ENCODE data around the gene EGR2.

The EGR2 gene

GRCh38 chr10:62816331-62817120 lies at the start of gene EGR2:
TSS of gene EGR2 (minus strand) at chr10:62816366. CDS start at chr10:62816029, 337 bp downstream.
- peak; percentile 85 to 91 (median 90) for DNase-seq (ENCODE audit: low read depth in 3 of 3)

DNA sequence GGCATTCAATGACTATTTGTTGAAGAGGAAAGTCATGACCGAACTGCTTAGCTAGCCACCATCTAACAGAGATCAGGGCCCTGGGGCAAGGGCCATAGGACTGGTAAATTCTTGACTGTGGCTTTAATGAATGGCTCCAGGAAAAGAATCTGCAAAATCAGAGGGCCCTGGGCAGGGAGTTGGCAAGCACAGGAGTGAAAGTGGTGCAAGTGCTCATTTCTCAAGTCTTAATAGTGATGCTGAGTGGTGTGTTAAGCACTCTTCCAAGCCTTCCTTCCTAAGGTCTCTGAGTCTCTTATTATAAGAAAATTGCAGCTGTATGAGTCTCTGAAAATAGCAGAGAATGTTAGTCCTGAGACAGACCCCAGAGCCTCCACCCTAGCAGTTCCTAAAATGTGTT lies 46.3 kb upstream of the EGR2 start:
- no peak for DNase-seq (ENCODE audit: low read depth in 3 of 3)

- DNase-seq (ENCODE audit: low read depth in 3 of 3) = no peak
These were observed 45.3 kb upstream of the EGR2 start for GRCh38 chr10:62861507-62861906.

DNA sequence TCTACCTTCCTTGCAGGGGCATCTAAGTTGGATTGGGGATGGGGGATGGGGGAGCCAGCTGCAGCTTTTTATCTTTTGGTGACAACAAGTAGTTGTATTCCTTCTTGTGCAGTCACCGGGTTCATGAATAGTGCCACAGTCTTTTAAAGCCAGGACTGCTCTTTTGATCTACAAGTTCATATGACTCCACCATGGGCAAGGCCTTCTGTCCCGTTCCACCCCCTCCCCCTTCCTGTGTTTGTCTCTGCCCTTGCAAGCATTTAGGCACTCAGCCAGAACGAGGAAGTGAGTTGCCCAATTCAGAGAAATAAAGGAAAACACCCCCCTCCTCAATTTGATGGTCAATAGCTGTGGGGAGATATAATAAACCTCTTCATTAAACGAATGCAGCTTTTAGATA lies 44.8 kb upstream of the EGR2 start:
- no peak for DNase-seq (ENCODE audit: low read depth in 3 of 3)

DNA sequence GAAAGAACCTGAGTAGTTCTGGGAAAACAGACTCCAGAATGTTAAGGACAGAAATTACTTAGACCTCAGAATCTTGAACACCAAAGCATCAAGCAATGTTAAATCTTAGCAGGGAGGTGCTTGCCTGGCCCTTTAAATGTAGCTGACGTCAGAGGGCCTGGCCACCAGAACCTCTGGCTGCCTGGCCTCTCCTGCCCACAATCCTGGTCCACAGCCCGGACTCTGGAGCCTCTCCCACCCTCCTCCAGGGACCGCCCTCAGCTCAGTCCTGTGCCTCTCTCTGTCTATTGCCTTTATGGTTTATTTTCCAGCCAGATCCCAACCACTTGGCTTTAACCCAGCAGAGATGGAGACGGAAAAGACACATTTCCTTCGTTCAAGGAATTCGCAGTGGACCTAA lies 42.2 kb upstream of the EGR2 start:
- no peak for DNase-seq (ENCODE audit: low read depth in 3 of 3)

DNA sequence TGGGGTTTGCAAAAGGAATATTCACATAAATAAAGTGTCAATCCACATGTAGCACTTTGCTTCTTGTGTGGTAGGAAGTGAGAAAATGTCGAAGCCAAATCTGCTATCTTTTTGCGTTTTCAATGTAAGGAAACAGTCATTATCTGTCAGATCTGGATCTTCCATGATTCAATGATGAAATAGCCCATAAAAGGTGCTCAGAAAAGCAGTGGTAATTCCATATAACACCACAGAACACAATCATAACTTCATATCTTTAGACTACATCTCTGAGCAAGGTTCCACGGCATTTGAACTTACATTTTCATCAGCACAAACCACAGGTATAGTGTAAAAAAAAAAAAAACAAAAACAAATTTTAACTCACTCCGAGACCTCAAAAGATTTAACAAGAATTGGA lies 39.9 kb upstream of the EGR2 start:
- no peak for DNase-seq (ENCODE audit: low read depth in 3 of 3)

GRCh38 chr10:62853710-62854109 lies 37.5 kb upstream of the EGR2 start:
- DNase-seq (ENCODE audit: low read depth in 3 of 3) = no peak

DNA sequence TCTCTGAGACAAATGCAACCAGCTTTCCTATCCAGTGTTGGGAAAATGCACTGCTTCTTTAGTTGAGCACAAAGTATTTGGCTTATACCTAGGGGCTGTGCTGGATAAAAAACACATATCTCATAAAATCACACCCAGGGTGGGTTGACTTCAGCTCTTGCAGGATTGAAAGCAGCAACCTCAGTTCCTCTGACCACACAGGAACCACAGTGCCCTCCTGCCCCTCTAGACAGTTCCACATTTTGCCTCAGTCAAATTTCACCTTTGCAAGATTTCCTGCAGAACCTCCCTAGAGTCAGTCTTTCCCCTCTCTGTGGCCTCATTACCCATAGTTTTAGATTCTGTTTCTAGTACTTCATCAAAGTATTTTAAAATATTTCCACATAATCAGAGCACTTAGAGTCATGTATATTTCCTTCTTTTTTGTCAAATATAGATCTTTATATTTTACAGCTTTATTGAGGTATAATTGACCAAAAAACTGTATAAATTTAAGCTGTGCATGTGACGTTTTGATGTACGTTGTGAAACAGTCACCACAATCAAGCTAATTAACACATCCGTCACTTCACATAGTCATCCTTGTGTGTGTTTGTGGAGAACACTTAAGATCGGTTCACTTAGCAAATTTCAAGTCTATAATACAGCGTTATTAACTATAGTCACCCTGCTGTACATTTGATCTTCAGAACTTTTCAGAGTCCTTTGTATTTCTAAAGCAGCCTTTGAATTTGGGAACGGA lies 37.0 kb upstream of the EGR2 start:
- DNase-seq (ENCODE audit: low read depth in 3 of 3) = no peak

GRCh38 chr10:62851442-62851841 lies 35.3 kb upstream of the EGR2 start:
- DNase-seq (ENCODE audit: low read depth in 3 of 3) = no peak

DNA sequence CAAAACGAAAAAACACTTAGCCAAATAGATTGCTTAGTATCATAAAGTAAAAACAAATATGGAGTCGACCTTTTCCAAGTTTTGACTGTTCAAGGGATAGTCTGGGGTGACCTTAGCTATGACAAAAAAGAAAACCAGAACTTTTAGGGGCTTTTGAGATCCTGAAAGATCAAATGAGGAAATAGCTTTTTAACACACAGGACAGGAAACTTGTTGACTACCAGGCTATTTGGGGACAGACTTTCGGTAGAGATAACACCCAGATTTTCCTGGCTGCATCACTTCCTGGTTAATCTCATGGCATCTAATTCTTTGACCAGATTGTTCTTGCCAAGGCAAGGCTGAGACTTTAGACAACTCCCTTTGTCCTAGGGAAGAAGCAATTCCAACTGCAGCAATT lies 34.5 kb upstream of the EGR2 start:
- DNase-seq (ENCODE audit: low read depth in 3 of 3) = no peak

DNA sequence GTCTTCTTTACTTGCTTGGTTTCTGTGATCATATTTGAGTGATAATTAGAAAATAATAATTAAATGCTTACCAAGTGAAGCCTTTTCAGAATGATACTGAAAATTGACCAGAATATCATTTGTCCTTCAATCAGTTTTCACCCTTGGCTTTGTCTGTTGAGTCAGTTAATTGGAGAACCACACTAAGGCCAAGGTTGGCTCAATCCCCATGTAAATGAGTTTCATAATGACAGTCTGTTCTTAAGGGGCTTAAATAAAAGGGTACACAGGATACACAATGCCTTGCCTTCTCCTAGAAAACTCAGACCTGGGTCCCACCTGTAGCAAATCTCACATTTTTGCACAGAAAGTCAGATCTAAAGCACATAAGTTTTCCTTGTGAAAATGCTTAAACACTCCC lies 31.3 kb upstream of the EGR2 start:
- no peak for DNase-seq (ENCODE audit: low read depth in 3 of 3)

DNA sequence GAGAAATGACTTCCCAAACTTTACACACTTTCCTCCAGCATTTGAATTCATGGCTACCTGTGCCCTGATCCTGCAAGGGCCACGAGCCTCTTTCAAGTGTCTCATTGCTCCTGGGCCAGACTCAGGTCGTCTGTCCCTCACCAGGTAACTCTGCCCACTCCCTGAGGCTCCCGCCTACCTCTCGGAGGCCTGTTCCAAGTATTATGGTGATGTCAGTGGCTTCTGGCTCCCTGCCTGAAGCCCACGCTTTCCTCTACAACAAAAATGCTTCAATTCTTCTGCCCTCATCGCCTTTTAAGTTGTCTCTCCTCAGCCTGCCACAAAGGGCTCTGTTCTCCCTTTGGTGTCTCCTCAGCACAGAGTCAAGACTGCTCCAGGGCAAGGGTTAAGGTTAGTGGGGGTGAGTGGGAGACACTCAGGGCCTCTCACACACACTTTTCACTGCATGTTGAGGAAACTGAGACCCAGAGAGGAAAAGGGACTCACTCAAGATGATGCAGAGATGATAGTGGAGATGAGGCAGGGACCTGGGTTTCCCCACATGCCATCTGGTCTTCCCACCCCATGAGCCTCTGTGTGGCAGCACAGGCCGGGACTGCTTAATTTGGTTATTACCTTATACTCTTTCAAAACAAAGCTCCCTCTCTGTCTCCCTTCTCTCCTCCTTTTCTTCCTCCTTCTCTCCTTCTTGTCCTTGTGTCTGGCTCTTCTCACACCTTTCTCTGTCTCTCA lies 28.3 kb upstream of the EGR2 start:
- DNase-seq (ENCODE audit: low read depth in 3 of 3) = peak in 2 of 3 experiments; percentile 7 to 12

GRCh38 chr10:62843600-62843999 lies 27.4 kb upstream of the EGR2 start:
- DNase-seq (ENCODE audit: low read depth in 3 of 3) = no peak

DNA sequence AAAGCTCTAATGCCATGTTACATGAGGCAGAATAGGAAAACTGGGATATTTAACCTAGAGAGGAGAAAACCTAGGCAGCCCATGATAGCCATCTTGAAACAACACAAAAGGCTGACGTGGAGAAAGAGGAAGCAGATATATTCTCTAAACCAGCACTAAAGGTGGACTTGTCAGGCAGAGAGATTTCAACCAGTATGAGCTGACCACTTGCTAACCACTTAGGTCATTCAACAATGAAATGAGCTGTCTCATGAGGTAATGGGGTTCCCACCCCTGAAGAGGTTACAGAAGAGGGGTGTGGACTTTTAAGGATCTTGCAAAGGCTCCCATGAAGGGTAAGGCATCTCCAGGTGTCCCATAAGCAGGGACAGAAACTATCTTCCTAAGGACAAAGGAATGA lies 26.8 kb upstream of the EGR2 start:
- DNase-seq (ENCODE audit: low read depth in 3 of 3) = no peak

DNA sequence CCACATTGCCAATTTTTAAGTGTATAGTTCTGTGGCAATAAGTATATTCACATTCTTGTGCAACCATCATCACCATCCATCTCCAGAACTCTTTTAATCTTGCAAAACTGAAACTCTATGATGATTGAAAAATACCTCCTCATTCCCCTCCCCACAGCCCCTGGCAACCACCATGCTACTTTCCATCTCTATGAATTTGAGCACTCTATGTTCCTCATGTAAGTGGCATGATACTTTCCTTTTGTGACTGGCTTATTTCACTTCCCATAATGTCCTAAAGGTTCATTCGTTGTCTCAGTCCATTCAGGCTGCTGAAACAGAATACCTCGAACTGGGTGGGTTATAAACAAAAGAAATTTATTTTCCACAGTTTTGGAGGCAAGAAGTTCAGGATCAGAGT lies 23.4 kb upstream of the EGR2 start:
- DNase-seq (ENCODE audit: low read depth in 3 of 3) = no peak

- no peak for DNase-seq (ENCODE audit: low read depth in 3 of 3)
These were observed 15.2 kb upstream of the EGR2 start for GRCh38 chr10:62831346-62831745.

- no peak for DNase-seq (ENCODE audit: low read depth in 3 of 3)
These were observed 14.5 kb upstream of the EGR2 start for GRCh38 chr10:62830679-62831078.

DNA sequence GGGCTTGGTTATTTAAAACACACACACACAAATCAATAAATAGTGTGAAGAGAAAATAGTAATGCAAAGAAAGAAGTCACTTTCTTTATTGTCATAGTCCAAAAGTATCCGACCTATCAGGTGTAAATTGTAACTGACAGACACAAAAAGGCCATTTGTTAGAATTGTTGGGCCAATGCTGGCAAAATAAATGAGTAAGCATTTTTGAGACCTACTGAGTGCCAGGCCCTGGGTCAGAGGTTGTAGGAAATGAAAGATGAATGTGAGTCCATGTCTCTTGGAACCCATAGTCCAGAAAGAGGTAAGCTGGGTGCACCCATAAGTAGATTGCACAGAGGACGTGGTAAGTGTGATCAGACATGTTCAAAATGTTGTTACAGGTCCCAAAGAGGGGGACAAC lies 13.5 kb upstream of the EGR2 start:
- DNase-seq (ENCODE audit: low read depth in 3 of 3) = no peak

DNA sequence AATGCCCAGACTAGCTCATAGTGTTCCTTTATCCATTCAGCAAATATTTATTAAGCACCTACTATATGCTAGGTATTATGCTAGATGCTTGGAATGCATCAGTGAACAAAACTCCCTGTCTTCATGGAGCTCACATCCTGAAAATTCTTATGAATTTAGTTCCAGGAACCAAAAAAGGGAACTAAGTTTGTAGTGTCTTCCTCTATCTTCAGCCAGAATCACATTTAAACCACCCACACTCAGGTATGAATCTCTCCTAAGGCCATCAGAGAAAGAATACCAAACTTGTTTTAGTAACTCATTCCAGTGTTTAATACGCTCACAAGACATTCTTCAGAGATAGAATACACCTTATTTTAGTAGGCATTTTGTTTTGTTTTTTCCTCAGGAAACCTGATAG lies 10.1 kb upstream of the EGR2 start:
- DNase-seq (ENCODE audit: low read depth in 3 of 3) = no peak

DNA sequence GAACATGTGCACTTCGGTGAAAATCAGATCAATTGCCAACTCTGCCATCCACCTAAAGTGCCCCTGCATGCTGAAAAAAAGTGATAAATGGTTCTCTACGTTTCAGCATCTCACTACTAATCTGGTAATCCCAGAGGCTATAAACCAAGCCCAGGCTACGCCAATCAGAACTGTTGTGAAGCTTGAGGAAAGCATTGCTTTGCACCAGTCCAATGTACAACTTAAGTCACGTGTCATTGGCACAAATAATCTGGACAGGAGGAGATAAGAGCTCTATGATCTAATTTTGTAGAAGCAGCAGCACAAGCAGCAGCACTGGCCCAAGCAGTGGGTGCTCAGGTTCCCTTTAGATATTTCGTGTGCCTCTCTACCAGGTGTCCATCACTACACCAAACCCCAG lies 4.4 kb upstream of the EGR2 start:
- DNase-seq (ENCODE audit: low read depth in 3 of 3) = no peak

DNA sequence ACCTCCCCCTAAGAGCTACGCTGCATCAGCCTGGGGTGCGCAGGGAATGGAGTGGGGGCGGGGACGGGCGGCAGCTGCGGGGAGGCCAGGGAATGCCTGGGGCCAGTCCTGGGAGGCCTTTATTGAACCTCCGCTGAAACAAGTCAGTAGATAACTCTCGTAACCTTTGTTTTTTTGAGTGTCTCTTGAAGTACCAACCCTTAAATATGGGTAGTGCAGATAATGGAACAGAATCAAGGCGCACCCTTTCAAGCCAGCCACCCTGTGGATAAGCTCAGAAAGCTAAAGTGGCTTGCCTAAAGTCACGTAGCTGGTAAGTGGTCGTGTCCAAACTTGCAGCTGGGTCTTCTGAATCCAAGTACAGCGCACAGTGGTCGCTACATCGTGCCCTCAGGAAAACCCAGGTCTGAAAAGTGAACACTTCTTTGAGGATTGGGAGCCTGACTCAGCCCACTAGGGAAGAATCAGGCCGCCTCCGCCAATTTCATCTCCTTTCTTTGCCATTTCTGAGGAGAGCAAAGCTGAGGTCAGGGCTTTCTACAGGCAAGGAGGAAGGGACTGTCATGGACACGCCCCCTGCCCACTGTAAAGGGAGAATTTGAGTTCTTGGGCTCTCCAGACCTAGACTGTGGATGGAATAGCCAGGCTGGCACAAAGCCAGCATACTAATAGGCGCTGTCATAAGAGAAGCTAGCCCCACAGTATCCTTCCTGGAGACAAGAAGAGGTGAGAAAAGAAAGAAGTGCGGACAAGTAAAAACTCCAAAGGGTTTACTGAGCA lies 3.2 kb upstream of the EGR2 start:
- no peak for DNase-seq (ENCODE audit: low read depth in 3 of 3)

Measured in stimulated activated CD4-positive, alpha-beta T cell treated with anti-CD3 and anti-CD28 coated beads, TNF-alpha, amount 100 ng/mL, for 4 hours (primary cell).